DMS153 treated with DMSO at 0.1 percent for 48 hours (cell line): ENCODE results near the gene WDR64.
"Not testable (repeated sequence)": the region's sequence is repeated elsewhere in the genome, so short reads cannot be mapped to it uniquely, and the experiment has no call there.

Experiments
- DNase-seq: peaks from one replicate; lab custom pipeline; 2025; ENCODE audit not compliant: unreplicated experiment; lab: John Stamatoyannopoulos, UW

The WDR64 gene

GRCh38 chr1:241735493-241735926 lies 83.4 kb downstream of the WDR64 start:
- DNase-seq = not testable (repeated sequence)

GRCh38 chr1:241736387-241736786 lies 84.3 kb downstream of the WDR64 start:
- no peak for DNase-seq

GRCh38 chr1:241738284-241739078 lies 86.4 kb downstream of the WDR64 start:
- DNase-seq = no peak

GRCh38 chr1:241742084-241742483 lies 90.0 kb downstream of the WDR64 start:
- no peak for DNase-seq

- no peak for DNase-seq
These were observed 92.5 kb downstream of the WDR64 start for GRCh38 chr1:241744591-241744990.

GRCh38 chr1:241747992-241748391 lies 95.9 kb downstream of the WDR64 start:
- no peak for DNase-seq

- DNase-seq = no peak
These were observed 97.2 kb downstream of the WDR64 start for GRCh38 chr1:241749041-241749944.

GRCh38 chr1:241749945-241750695 lies 98.0 kb downstream of the WDR64 start:
- DNase-seq = no peak

GRCh38 chr1:241751524-241751923 lies 99.4 kb downstream of the WDR64 start:
- DNase-seq = no peak

- DNase-seq = no peak
These were observed 110.7 kb downstream of the WDR64 start for GRCh38 chr1:241762713-241763339.

GRCh38 chr1:241765390-241765789 lies 113.3 kb downstream of the WDR64 start:
- DNase-seq = no peak

GRCh38 chr1:241767737-241768136 lies 115.7 kb downstream of the WDR64 start:
- DNase-seq = no peak

GRCh38 chr1:241770115-241770514 lies 118.0 kb downstream of the WDR64 start:
- no peak for DNase-seq

- DNase-seq = no peak
These were observed 119.0 kb downstream of the WDR64 start for GRCh38 chr1:241771117-241771516.

- DNase-seq = no peak
These were observed 120.9 kb downstream of the WDR64 start for GRCh38 chr1:241772932-241773500.

GRCh38 chr1:241773991-241774390 lies 121.9 kb downstream of the WDR64 start:
- no peak for DNase-seq

- peak; percentile 37 for DNase-seq
These were observed 122.9 kb downstream of the WDR64 start for GRCh38 chr1:241775021-241775420.

GRCh38 chr1:241776911-241777310 lies 124.8 kb downstream of the WDR64 start:
- DNase-seq = no peak

GRCh38 chr1:241778117-241778516 lies 126.0 kb downstream of the WDR64 start:
- no peak for DNase-seq

GRCh38 chr1:241779897-241780296 lies 127.8 kb downstream of the WDR64 start:
- no peak for DNase-seq
